Mucosa of rectum (tissue), 2 donors: Measurements from ENCODE around the gene CEP350.
A peak's percentile ranks its signal among the peaks of the same experiment; 100 is the strongest.

Experiments
- H3K27ac ChIP-seq, 2 donors: one replicate each; pipeline ENCODE4 v1.7.0; 2013; ENCODE audit warnings: inconsistent platforms in 2 of 2, low read depth in 2 of 2, low read length in 2 of 2
- H3K27me3 ChIP-seq, 2 donors: one replicate each; pipeline ENCODE4 v1.7.0; 2013; ENCODE audit warnings: low read length in 2 of 2; ENCODE audit not compliant: control insufficient read depth in 2 of 2, insufficient read depth in 2 of 2
- H3K36me3 ChIP-seq, 2 donors: one replicate each; pipeline ENCODE4 v1.7.0; 2013; ENCODE audit warnings: low read length in 2 of 2; ENCODE audit not compliant: control insufficient read depth in 2 of 2, insufficient read depth in 2 of 2
- H3K4me1 ChIP-seq, 2 donors: one replicate each; pipeline ENCODE4 v1.7.0; 2013; ENCODE audit warnings: low read length in 2 of 2, mild to moderate bottlenecking in 1 of 2; ENCODE audit not compliant: control insufficient read depth in 2 of 2, insufficient read depth in 2 of 2
- H3K4me3 ChIP-seq, 2 donors: one replicate each; pipeline ENCODE4 v1.7.0; 2013; ENCODE audit warnings: low read length in 2 of 2
- H3K9ac ChIP-seq, 2 donors: one replicate each; pipeline ENCODE4 v1.7.0; 2013; ENCODE audit warnings: low read length in 2 of 2, low read depth in 1 of 2, mild to moderate bottlenecking in 1 of 2
- H3K9me3 ChIP-seq, 2 donors: one replicate each; pipeline ENCODE4 v1.7.0; 2013; ENCODE audit warnings: low read length in 2 of 2; ENCODE audit not compliant: control insufficient read depth in 2 of 2
- donor health status: healthy.
- donor health status: Normal muscosa, but diverticular disease.

Gene CEP350

DNA sequence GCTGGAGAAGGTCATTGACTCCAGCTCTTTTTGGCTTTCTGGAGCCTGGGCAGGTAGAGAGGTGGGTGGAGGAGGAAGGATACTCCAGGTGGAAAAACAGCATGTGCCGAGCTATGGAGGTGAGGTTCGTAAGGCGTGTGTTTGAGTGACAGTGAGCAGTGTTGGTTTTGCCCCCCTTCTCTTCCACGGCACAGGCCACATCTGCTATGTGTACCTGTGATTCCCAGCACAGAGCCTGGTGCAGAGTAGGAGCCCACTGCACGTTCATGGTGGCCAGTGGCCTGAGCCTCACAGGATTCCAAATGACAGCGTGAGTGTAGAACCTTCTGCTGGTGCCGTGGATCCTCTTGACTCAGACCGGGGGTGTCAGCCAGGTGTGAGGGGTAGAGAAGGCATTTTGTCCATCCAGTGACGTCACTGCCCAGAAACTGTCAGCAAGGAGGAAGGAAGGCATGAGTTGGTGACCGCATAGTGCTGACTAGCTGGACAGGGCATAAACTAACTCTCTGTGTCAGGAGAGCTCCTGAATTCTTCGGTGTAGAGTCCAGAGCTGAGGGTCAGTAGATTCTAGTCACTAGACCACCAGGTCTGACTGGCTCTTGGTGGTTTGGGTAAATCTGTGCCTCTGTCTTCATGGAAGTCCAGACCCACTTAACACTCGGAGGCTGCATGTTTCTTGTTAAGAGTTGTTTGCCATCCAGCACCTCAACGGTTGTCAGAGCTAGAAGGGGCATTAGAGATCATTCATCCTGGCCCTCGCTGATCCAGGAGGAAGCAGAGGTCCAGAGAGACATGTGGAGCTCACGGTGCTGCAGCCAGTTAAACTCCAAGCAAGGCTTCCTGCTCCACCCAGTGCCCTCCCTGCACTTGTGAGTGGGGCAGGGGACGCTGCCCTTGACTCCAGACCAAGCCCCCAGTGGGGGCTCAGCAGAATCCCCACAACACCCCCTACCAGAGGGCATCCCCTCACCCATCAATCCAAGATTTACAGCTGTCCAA, 203.8 kb downstream of the CEP350 start:
- peak overlapping the region; percentile 83 to 91 for H3K27ac ChIP-seq
- no peaks in the 10 kb centered on the region for H3K36me3 ChIP-seq
- peak overlapping the region; percentile 26 to 64 for H3K9ac ChIP-seq
- no peaks in the 10 kb centered on the region for H3K9me3 ChIP-seq
- H3K4me1 ChIP-seq: peaks cover 33 to 44% of the 10 kb centered on the region in 2 donors
- peak overlapping the region; percentile 51 to 54 for H3K4me3 ChIP-seq
- H3K27me3 ChIP-seq: no peaks in the 10 kb centered on the region

DNA sequence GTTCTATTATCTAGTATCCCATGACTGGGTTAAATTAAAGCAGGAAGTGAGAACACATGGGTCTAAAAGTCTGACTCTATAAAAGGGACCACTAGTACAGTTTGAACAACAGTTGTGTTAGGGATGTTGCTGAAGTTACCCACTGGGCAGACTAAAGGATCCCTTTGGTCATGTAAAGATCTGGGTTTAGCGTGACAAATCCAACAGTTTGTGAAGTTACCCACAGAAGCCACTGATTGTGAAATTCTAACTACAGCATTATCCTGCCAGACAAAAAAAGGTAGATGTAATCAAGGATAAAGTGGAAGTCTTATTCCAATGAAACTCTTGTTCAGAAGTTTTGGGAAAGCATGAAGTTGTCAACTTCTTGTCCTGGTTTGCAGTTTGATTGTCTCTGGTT, 205.7 kb downstream of the CEP350 start:
- no peak overlapping the region for H3K27ac ChIP-seq
- H3K4me1 ChIP-seq: peaks cover 25 to 40% of the 10 kb centered on the region in 2 donors
- no peak overlapping the region for H3K4me3 ChIP-seq
- H3K9me3 ChIP-seq: no peaks in the 10 kb centered on the region
- H3K9ac ChIP-seq: no peak overlapping the region
- no peaks in the 10 kb centered on the region for H3K36me3 ChIP-seq
- H3K27me3 ChIP-seq: no peaks in the 10 kb centered on the region

DNA sequence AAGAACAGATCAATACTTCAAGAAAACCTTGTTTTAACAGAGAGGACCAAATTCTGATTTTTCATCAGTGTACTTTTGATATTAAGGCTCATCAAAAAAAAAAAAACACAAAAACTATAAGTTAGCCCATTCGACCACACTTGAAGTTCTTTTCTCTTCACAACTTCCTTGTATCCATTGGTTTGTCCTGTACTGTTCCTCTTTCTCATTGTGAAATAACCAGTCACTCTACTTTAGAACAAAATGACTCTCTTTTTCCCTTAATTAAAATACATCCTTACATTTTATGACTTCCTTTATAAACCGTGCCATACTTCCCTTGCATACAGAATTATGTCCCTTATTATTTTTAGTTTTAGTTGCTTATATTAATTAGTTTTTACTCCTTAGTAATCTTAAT, 208.4 kb downstream of the CEP350 start:
- H3K27me3 ChIP-seq: no peaks in the 10 kb centered on the region
- no peaks in the 10 kb centered on the region for H3K9me3 ChIP-seq
- no peak overlapping the region for H3K27ac ChIP-seq
- no peak overlapping the region for H3K9ac ChIP-seq
- no peak overlapping the region for H3K4me3 ChIP-seq
- peaks cover 23 to 31% of the 10 kb centered on the region in 2 donors for H3K4me1 ChIP-seq
- no peaks in the 10 kb centered on the region for H3K36me3 ChIP-seq
